Measurements from ENCODE around the gene TFF2.

The TFF2 gene

DNA sequence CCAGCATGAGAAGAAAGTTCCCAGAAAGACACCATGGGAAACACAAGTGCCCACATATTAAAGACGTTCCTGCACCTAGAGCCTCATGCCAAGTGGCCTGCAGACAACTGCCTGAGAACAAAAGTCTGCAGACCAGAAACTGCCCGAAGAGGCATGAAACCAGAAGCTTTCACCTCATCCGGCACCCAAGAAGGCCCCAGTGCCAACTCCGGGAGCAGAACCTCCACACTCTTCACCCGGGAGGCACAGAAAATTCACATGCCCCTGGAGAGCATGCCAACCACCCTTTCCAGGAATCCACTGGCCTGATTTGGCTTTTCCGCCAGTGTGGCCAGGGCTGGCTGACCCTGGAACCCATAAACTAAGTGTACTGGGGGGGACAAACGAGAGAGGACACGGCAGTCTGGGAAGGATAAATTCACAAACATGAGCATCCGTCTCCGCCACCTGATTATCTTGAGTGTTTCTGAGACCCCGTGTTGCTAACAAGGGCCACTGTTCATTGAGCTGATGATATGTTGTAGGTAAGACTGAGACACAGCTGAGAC, 6.8 kb downstream of the TFF2 start:
- DNase-seq = no peak

GRCh38 chr21:42343556-42343955, 7.2 kb downstream of the TFF2 start:
- no peak for DNase-seq

DNA sequence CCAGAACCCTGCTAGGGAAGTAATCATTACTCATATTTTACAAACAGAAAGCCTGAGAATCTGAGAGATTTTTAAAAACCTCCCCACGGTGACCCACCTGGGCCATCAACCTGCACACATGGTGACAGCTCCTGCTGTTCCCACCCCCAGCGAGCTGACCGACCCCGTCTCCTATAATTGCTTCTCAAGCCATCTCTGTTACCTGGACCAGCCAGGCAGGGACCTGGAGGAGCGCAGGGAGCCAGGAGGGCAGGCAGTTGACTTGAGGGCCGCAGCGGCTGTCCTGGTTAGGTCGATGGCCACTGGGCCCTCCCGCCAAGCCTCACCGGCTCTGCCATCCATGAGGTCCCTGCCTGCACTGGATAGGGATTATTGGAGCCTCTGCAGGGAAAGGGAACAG, 7.7 kb downstream of the TFF2 start:
- DNase-seq = no peak

- no peak for DNase-seq
Observed at GRCh38 chr21:42341776-42342542, 8.8 kb downstream of the TFF2 start.

DNA sequence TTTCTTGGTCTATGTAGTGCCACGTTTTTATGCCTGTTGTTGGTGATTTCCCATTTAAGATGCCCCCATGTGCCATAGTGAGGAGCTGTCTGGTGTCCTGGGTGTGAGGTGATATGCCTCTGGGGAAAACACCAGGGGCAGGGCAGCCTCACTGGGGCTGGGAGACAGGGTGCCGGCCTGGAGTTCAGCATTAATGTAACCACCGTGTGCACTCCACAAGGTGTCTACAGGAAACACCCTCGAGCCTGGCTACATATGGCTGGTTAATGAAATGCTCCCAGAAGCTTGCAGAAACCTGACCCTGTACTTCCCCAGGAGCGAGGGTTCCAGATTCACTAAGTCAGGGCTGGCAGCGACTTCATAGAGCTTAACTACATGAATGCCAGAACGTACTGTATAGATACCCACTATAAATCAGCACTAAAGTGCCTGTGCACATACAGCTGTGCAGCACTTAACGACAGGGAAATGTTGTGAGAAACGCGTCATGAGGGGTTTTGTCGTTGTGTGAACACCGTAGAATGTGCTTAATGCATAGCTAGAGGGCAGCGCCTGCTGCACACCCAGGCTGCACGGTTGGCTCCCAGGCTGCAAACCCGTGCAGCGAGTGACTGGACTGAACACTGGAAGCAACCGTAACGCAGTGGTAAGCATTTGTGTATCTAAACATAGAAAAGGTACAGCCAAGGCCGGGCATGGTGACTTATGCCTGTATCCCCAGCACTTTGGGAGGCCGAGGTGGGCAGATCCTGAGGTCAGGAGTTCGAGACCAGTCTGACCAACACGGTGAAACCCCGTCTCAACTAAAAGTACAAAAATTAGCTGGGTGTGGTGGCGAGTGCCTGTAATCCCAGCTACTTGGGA, 10.4 kb downstream of the TFF2 start:
- DNase-seq = no peak

DNA sequence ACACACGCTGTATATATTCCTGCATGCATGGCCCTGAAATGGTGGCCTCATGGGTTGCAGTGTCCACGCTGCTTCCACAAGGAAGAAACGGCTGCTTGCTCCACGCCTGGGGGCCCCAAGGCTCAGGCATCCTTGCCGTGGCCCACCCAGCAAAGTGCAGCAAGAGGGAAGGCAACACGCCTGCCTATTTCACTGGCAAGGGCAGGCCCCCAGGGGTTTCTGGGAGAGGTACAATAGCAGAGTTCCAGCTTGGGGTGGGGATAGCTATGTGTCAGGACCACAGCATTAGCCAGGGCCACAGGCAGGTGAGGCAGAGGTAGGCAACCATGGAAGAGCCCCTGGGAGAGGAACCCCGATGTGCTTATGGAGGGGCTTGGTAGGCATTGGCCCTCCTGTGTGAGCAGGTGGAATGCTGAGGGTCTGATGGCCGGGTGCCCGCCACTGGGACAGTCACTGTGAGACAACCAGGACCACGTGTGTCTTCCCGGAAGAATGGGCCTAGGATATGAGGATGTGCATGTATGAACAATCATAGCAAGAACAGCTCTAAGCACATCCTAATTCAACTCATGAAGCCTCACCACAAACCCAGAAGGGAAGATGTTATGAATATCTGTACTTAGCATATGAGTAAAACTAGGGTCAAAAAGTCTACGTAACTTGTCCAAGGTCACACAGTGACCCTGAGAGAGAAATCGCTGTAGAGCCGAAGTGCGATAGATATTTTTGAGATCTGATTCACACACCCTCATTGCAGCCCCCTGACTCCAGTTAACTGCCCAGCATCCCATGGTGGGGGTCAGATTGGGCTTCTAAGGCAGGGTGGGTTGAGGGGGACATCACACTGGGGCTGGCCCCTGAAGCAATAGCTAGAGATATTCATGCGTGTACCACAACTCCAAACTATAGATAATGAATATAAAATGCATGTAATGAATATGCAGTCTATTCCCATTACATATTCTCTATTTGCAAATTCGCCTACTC, 11.8 kb downstream of the TFF2 start:
- DNase-seq = no peak

DNA sequence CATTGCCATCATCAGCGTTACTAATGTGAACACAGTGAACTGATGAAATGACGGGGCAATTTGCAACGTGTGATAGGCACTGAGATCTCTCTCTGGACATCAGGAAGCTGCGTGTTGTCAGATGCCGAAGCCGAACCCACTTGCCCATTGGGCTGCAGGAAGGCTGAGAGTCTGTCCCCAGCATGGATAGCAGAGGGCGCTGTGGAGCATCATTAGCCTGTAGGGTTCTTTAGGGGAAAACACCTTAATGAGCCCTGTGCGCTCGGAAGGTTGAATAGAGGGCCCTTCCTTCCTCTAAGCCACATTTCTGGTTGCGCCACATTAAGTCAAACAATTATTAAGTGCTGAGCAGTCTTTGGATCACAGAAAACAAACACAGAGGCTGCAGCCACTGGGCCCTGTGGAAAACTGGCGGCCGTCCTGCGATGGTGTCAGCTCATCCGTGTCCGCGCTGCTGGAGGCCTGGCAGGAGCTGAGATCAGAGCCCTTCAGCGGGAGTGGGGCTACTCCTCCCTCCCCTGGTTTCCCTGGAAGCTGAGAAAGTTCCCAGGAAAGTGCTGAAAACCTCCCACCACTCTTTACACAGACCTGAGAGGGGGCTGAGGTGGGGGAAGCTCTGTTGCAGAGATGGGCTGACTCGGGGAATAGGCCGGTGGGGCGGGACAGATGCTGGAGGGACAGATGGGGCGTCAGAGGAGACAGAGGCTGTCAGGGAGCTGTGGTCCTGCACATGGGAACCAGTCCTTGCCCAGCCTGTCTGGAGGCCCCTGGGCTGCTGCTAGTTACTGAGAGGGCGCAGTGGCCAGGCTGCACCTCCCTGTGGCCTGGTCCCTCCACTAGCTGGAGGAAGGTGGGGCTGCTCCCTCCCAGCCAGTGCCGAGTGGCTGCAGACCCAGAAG, 12.7 kb downstream of the TFF2 start:
- DNase-seq = peak; percentile 15

DNA sequence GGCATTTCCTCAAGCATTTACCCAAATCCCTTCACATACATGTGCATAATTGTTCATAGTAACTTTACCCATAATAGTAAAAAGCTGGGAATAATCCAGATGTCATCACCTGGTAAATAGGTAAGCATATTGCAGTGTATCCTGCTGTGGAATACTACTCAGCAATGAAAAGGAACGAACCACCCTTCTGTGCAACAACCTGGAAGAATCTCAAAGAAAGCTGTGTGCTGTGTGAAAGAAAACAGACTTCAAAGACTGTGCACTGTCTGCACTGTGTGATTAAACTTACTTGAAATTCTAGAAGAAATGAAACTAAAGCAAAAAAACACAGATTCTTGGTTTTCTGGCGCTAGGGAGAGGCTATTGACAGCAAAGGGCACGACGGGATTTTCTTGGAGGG, 13.5 kb downstream of the TFF2 start:
- DNase-seq = no peak

- DNase-seq = no peak
Observed at GRCh38 chr21:42336054-42336453, 14.7 kb downstream of the TFF2 start.

DNA sequence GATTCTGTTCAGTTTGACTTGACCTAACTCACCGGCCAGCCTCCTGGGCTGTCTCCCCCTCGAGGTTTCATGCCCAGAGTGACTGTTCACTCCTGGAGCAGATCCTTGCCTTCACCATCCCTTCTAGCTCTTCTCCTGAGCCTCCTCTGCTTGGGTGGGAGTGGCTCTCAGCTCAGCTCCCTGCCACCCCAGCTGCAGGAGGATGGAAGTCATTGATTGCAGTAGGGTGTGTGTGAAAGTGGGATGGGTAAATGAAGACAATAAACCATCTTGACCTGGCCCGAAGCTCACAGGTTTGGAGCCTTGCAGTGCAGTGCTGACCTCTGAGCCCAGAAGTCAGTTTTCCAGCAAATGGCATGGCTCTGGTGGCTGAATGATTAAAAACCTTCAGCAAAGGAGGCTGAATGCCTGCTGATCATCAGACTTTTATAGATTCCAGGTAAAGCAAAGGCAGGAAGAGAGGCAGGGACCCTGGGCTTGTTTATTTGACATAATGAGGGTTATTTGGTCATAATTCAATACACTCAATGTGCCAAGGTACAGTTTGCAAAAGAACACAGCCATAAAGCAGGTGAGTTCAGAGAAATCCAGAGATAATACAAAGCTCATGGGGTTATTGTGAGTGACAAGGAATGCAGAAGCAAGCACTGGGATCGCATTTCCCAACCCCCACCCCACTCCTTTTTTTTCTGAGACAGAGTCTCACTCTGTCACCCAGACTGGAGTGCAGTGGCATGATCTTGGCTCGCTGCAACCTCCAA, 18.1 kb downstream of the TFF2 start:
- DNase-seq = no peak

DNA sequence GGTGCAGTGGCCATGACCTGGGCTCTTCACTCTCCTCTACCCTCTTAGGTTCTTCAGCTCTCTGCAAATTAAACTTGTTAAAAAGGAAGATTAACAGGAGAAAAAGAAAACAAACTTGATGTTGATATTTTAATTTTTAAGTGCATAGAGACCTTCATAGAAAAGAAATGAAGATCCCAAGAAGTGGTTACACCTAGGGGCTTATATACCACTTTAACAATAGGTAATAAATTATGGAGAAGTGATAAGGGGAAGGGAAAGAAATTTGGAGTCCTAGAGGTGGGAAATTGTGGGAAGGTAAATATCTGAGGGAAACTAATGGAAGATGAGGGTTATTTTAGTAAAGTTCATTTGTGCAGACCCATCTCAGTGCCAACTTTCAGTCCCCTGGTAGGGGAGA, 19.1 kb downstream of the TFF2 start:
- DNase-seq = no peak

DNA sequence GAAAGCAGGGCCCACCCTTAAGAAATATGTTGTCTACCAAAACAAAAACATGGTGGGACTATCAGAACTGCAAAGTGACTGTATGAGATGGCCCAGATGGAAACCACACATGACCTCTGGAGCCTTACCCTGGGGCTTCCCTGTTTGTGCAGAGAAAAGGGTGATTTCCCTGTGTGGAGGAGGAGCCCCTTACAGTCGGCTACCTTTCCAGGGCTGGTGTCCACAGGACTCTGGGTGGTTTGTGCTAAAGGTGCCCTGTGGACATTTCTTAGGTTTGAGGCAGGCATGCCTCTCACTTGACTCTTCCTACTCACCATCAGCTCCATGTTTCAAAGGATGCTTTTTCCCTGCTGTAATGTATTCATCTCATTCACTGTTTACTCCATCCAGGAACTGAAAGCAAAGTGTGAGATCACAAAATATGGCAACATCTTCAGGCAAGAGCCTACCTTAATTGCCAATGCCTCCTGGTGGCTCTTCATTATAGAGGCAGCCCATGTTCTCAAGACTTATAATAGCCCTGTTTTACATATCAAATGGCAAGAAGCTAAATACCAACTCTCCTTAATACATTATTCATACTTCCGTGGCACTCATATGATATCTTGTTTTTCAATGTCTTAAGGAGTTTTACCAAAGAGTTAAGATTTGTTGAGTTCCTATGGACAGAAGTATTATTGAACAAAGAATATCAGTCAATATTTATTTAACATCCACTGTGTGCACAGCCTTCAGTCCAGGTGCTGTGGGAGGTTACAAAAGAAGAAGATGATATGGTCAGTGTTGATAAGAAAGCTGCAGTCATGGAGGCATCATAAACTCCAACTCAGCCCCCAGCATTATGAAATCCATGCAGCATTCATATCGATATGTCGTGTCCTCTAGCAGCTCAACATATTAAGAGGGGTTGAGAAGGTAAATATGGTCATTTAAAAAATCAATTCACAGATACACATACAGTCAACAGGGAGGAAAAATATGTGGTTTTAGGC, 20.1 kb downstream of the TFF2 start:
- no peak for DNase-seq

DNA sequence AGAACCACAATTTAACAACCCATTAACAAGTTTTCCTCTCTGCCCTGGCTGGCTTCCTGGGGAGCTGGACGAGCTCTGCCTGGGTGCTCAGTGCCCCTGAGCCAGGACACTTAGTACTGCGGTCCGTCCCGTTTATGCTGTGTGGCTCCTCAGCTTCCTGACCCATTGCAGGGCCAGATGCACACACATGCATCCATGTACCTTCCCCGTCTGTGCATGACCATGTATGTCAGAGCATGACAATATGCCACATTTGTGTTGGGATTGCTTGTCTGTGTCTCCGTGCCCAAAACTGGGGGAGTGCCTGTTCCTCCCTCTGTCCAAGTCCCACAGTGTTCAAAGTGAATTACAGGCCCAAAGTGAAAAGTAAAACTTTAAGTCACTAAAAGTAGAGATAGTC, 25.9 kb downstream of the TFF2 start:
- no peak for DNase-seq

GRCh38 chr21:42321845-42322244, 28.9 kb downstream of the TFF2 start:
- no peak for DNase-seq

- DNase-seq = no peak
Observed at GRCh38 chr21:42321231-42321630, 29.6 kb downstream of the TFF2 start.

DNA sequence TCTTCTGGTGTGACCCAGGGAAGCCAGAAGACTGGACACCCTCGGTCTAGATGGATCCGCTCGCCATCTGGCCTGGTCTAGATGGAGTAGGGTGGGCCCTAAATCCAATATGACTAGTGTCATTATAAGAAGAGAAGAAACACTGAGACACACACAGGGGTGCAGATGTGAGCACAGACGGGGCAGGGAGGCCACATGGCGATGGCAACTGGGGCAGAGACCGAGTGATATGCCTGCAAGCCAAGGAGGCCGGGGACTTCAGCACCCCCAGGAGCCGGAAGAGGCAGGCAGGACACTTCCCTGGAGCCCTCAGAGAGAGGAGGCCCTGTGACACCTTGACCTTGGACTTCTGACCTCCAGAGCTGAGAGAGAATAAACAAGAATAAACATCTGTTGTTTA, 30.0 kb downstream of the TFF2 start:
- DNase-seq = no peak

DNA sequence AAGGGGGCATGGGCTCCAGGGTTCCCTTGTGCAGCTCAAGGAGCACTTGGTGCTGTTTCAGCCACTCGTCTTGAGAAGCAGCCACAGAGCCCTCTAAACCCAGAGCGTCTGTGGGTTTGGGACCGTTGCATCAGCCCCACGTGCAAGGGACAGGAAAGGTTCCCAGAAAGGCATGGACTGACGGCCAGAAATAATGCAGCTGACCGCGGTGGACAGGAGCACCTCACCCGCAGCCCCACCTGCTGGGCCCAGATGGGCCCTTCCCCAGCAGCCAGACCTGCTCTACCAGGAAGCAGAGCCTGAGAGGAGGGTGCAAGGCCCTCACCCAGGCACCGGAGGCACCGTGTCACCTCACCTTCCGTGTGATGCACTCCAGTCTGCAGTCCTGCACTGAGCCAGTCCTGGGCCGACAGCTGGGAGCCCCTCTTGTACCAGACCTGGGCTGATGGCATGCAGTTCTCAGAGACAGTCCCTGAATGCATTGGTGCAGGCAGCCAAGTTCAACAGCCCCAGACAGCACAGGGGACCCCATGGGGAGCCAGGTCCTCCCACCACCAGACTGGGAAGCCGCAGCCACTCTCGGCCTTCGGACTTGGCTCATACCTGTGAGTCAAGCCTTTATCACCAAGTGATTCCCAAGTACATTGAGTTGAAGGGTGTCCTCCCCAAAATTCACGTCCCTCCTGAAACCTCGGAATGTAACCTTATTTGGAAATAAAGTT, 30.8 kb downstream of the TFF2 start:
- DNase-seq = no peak

DNA sequence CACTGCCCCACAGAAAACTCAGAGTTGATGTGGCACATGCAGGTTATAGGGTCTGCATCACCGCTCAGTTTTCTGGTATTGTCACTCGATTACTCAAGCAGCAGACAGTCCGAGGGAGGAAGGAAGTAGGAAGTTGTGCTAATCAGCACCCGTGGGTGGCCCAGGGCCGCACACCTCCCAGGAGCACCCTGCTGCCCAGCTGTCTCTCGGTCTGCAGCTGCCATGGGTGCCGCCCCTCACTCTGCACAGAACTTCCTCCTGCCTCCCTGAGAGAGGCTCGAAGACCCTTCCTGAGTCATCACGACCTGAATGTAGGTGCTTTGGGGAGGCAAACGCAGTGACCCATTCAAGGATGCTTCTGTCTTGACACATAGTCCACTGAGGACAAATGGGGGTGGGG, 31.4 kb downstream of the TFF2 start:
- no peak for DNase-seq
